NCI-H748 treated with DMSO at 0.1 percent for 48 hours (cell line): Measurements from ENCODE around the gene ATP23.

Experiments
- DNase-seq: peaks from one replicate; lab custom pipeline; 2025; lab: John Stamatoyannopoulos, UW

ATP23 gene

DNA sequence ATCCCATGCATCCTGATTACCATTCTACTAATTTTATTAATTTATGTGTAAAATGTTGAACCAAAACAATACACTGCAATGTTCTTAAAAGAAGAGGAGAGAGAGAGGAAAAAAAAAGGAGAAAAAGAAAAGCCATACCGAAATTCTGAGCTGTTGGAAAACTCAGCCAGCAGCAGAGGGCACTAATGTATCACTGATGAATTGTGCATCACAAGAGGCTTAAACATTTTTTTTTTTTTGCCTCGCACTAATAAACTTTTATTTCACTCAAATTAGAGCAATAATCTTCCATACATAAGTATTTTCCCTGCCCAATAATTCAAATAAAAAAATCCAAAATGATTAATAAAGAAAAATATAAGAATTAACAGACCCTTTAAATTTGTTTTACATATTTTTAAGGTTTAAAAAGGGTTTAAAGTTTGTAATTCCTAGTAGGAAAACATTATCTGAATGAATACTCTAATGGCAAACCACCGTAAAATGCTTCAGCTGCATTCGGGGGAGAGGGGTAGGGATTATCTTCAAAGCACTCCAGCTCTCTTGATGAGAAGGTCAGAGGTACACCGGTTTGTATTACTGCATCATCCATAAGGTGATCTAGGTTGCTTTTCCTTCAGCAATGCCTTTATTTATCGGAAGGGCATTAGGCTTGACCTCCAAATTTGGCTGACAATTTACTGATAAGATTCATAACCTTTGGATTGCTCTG lies 41.9 kb downstream of the ATP23 start:
- DNase-seq, result peak; percentile 45

DNA sequence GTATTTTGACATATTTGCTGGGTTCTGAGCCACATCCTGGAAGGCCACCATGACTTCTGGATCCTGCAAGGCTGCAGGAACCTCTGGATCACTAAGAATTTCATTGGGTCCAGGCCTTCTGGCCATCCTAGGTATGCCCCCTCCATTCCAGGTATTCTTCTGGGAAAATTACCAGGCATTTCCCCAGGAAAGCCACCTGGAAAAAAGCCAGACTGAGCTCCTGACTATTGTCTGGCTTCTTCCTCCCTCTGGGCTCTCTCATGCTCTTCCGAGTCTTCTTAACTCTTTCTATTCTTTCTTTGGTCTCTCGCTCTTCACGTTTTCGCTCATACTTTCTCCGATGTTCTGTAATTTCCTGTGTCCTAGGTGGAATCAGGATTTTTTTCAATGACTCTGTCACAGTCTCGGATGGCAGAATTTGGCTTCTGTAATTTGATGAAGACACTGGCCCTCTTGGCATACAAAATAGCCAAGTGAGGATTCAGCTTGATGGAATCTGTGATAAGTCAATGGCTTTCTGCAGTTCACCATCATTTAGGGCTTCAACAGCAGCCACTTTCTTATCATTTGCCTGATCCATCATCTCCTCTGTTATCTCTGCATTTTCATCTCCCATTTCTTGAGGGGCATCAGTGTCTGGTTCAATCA lies 42.6 kb downstream of the ATP23 start:
- DNase-seq, result no peak

DNA sequence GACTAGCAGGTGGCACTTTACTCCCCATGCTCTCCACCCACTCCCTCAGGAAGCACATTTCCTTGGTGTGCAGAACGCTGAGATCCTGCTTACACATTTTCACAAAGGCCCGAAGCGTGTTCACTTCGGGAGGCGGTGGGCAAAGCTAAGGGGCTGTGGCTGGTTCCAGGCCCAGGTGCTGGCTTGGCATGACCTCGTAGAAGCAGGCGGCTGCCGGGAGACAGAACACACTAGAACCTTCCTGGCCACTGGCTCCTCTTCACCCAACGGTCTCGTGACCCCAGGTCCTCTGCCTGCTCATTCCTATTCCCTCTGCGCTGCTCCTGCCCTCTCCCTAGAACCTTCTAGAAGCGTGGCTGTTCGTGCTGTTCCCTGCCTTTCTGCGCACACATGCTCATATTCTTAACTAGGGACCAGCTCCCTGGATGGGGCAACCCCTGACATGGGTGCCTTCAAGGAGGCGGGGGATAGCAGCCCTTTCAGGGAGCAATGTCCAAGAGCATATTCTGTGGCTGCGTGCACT lies 43.3 kb downstream of the ATP23 start:
- DNase-seq, result no peak

DNA sequence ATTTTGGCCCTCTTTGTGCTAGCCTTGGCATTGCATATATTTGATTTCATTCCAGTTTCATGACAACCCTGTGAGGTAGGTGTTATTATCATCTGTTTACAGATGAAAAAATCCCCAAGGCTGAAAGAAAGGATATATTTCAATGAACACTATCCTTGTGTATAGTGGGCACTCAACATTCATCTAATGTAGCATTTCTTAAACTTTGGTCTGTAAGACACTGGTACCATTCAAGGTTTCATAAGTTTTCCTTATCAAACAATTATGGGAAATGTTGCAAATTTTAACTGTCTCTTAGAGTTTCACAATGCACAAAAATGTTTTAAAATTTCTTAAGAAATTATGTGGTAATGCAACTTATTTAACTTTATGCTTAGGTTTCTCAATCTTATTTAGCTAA lies 44.3 kb downstream of the ATP23 start:
- no peak for DNase-seq

DNA sequence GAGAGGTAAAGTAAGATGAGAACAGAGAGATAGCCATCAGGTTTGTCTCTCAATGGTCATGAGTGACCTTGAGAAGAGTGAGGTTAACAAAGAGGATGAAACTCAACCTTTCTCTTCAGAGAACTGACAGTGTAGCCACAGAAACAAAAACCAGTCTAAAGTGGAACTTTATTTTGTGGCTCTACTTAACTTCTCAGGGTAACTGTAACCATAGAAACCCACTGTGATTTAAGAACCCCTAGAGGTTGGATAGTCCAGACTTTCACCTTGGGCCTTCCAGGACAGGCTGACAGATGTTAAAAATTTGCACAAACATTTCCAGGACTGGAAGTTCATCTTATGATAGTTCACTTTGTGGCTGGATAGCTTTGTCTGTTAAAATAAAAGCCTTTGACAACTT lies 48.5 kb downstream of the ATP23 start:
- DNase-seq, result no peak

DNA sequence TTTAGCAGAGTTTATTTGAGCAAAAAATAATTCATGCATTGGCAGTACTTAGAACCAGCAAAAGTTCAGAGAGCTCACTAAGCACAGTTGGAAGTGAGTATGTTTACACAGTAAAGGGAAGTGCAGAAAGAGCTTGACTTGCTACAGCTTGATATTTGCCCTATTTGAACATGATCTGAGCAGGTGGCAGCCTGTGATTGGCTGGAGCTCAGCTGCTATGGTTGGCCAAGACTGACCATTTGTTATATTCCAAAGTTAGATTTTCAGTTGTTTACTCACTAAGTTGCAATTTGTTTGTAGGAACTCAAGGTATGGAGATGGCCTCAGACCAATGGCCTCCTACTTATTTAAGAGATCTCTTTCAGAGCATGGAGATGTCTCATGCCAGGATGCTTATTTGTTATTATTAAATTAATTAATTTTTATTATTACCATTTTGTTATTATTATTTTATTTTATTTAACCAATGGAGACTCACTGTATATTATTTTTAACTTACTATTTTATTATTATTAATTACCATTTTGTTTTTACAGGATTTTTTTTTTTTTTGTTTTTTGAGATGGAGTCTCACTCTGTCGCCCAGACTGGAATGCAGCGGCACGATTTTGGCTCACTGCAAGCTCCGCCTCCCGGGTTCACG lies 49.0 kb downstream of the ATP23 start:
- no peak for DNase-seq

DNA sequence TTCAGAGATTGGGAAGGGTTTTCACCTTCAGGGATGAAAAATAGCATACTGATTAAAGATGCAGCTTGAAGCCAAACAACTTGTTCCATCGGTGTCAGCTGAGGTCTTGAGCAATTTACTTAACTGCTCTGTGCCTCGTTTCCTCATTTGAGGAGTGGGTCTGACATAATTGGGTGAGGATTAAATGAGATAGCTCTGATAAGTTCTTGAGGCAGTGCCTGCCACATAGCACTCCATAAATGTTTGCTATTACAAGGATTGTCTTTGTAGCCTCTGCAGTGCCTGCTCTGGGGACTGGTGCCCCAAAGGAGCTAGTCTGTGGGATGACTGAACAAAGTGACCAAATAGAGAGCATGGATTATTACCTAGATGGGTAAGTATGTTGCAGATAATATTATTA lies 50.6 kb downstream of the ATP23 start:
- no peak for DNase-seq

DNA sequence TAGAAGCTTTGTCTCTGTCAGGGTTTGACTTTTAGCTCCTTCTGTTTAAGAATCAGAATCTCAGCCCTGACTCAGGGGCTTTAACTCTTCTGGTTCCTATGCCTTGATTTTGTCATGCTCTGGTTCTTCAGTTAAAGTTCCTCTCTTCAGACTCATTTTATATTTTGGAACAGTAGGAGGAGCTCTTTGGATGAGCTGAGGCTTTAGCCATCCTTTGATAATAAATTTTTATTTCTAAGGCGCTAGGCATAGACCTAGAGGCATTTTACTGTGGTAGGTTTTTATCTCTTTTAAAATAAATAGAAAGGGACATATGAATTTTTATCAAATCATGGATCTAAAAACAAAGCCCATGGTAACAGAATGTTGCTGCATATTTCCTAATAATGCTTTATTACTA lies 51.7 kb downstream of the ATP23 start:
- no peak for DNase-seq

DNA sequence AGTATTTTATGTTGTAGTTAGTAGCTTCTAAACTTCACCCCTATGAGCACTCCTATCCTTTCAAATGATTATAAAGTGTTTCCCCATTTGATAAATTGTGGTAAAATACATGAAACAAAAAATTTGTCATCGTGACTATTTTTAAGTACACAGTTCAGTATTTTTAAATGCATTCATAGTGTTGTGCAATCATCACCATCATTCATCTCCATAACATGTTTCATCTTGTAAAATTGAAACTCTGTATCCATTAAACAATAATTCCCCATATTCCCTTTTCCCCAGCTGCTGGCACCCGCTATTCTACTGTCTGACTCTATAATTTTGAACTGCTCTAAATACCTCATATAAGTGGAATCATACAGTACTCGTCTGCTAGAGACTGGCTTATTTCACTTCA lies 52.5 kb downstream of the ATP23 start:
- DNase-seq, result no peak

DNA sequence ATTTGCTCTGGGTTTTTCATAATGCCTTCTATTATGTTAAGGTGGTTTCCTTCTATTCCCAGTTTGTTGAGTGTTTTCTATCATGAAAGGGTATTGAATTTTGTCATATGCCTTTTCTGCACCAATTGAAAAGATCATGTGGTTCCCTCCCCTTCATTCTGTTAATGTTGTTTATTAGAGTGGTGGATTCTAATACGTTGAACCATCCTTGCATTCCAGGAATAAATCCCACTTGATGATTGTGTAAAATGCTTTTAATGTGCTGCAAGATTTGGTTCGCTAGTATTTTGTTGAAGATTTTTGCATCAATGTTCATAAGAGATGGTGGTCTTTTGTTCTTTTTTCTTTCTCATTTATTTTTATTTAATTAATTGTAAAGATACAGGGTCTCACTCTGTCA lies 55.2 kb downstream of the ATP23 start:
- no peak for DNase-seq

DNA sequence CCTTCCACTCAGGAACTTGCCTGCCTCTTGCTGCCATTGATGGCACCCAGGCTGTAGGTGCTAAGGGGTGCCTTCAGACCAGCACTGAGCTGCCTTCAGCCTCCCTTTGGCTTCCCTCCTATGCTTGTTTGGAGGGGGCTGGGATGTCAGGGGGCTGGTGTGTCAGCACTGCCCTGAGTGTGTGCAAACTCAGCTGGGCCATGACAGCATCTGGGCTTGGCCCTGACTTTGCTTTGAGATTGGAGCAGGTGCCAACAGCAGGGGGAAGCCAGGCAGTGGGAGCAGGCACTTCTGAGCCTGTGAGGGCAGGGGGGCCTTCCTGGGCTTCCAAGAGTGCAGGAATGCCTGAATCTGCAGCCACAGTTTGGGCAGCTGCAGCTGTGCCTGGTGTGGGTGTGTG lies 56.9 kb downstream of the ATP23 start:
- no peak for DNase-seq

DNA sequence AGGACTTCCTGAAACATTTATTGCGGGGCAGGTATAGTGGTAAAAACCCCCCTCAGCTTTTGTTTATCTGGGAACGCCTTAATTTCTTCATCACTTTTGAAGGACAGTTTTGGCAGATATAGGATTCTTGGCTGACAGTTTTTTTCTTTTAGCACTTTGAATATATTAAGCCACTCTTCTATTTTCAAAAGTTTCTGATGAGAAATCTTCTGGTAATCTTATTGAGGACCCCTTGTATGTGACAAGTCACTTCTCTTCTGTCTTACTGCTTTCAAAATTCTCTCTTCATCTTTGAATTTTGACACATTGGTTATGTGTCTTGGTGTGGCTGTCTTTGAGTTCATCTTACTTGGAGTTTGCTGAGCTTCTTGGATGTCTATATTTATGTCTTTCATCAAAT lies 59.1 kb downstream of the ATP23 start:
- no peak for DNase-seq

DNA sequence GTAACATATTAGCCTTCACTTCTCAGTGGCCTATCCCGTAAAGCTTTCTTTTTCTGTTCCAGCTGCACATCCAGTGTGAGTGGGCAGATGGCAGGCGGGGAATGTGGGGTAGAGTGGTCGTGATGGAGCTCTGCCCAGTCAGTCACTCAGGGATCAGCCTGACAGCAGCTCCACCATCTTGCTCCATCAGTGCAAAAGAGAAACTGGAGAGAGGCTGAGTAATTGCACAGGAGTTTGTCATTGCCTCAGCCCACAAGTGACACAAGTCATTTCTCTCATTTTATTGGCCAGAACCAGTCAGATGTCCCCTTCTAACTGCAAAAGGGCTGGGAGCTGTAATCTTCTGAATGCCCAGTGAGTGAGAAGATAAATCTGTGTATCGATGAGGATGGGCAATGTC lies 66.5 kb downstream of the ATP23 start:
- DNase-seq, result no peak

DNA sequence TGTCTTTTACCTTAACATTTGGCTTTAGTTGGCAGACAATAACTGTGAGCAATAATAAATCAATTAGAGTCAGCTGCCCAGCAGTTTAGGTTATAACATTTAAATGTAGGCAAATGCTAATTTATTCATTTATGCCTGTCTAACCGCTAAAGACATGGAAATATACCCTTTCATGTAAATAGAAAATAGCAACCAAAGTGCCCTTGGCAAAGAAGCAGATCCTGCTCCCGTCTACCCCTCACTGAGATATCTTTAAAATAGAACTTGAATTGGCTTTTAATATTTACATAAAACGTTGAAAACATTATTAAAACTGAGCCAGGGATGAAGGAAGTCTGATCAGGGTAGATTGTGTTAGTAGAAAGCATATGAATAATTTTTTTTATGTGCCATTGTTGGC lies 67.3 kb downstream of the ATP23 start:
- DNase-seq, result no peak
